Stomach smooth muscle (tissue), 2 donors: Measurements from ENCODE around the gene CAVIN4.

ENCODE experiments used
- H3K27ac ChIP-seq: one replicate; pipeline ENCODE4 v1.7.0; 2013; ENCODE audit warnings: mild to moderate bottlenecking, low read length, inconsistent platforms
- H3K27me3 ChIP-seq, 2 donors: one replicate each; pipeline ENCODE4 v1.7.0; 2013; ENCODE audit warnings: low read length in 2 of 2; ENCODE audit not compliant: insufficient read depth in 2 of 2, control insufficient read depth in 1 of 2
- H3K36me3 ChIP-seq, 2 donors: one replicate each; pipeline ENCODE4 v1.7.0; 2013; ENCODE audit warnings: low read length in 2 of 2; ENCODE audit not compliant: control insufficient read depth in 2 of 2, insufficient read depth in 2 of 2
- H3K4me1 ChIP-seq: one replicate; pipeline ENCODE4 v1.7.0; 2013; ENCODE audit warnings: low read length; ENCODE audit not compliant: control insufficient read depth, insufficient read depth
- H3K4me3 ChIP-seq, 2 donors: one replicate each; pipeline ENCODE4 v1.7.0; 2013; ENCODE audit warnings: low read length in 2 of 2
- H3K9ac ChIP-seq, 2 donors: one replicate each; pipeline ENCODE4 v1.7.0; 2013; ENCODE audit warnings: low read length in 2 of 2, mild to moderate bottlenecking in 1 of 2
- H3K9me3 ChIP-seq, 2 donors: one replicate each; pipeline ENCODE4 v1.7.0; 2013; ENCODE audit warnings: low read length in 2 of 2; ENCODE audit not compliant: control insufficient read depth in 2 of 2
- donor health status: healthy.
- donor health status: Pancreatic carcinoma.

CAVIN4 gene

GRCh38 chr9:100575765-100576386, 2.0 kb upstream of the CAVIN4 start:
- Histone ChIP-seq H3K27ac (no peak overlapping the region), H3K4me3 (no peak overlapping the region), H3K36me3 (no peaks in the 10 kb centered on the region), H3K4me1 (no peaks in the 10 kb centered on the region), H3K9me3 (no peaks in the 10 kb centered on the region), H3K9ac (no peak overlapping the region), H3K27me3 (no peaks in the 10 kb centered on the region)

- H3K9me3 ChIP-seq = no peaks in the 10 kb centered on the region
- H3K36me3 ChIP-seq = no peaks in the 10 kb centered on the region
- no peaks in the 10 kb centered on the region for H3K27me3 ChIP-seq
- no peak overlapping the region for H3K4me3 ChIP-seq
- no peak overlapping the region for H3K27ac ChIP-seq
- H3K9ac ChIP-seq = no peak overlapping the region
- H3K4me1 ChIP-seq = no peaks in the 10 kb centered on the region
Measured at GRCh38 chr9:100578610-100579009, 731 bp downstream of the CAVIN4 start.

GRCh38 chr9:100579665-100580064, 1.8 kb downstream of the CAVIN4 start:
- no peaks in the 10 kb centered on the region for H3K36me3 ChIP-seq
- no peaks in the 10 kb centered on the region for H3K27me3 ChIP-seq
- H3K9ac ChIP-seq = no peak overlapping the region
- H3K4me3 ChIP-seq = no peak overlapping the region
- no peaks in the 10 kb centered on the region for H3K4me1 ChIP-seq
- H3K9me3 ChIP-seq = no peaks in the 10 kb centered on the region
- H3K27ac ChIP-seq = no peak overlapping the region

- H3K4me3 ChIP-seq = no peak overlapping the region
- H3K9ac ChIP-seq = no peak overlapping the region
- no peak overlapping the region for H3K27ac ChIP-seq
Measured at GRCh38 chr9:100580257-100580656, 2.4 kb downstream of the CAVIN4 start.

GRCh38 chr9:100581081-100581480, 3.2 kb downstream of the CAVIN4 start:
- no peaks in the 10 kb centered on the region for H3K9me3 ChIP-seq
- H3K27me3 ChIP-seq = no peaks in the 10 kb centered on the region
- H3K4me1 ChIP-seq = no peaks in the 10 kb centered on the region
- H3K9ac ChIP-seq = no peak overlapping the region
- H3K36me3 ChIP-seq = no peaks in the 10 kb centered on the region
- H3K4me3 ChIP-seq = no peak overlapping the region
- H3K27ac ChIP-seq = no peak overlapping the region

More at GRCh38 chr9:100580257-100580656, 2.4 kb downstream of the CAVIN4 start:
- Histone ChIP-seq H3K27me3 (no peaks in the 10 kb centered on the region), H3K4me1 (no peaks in the 10 kb centered on the region), H3K36me3 (no peaks in the 10 kb centered on the region), H3K9me3 (no peaks in the 10 kb centered on the region)

- Histone ChIP-seq H3K36me3 (no peaks in the 10 kb centered on the region), H3K4me3 (no peak overlapping the region), H3K9ac (no peak overlapping the region), H3K27me3 (no peaks in the 10 kb centered on the region), H3K27ac (no peak overlapping the region), H3K4me1 (no peaks in the 10 kb centered on the region), H3K9me3 (no peaks in the 10 kb centered on the region)
Measured at GRCh38 chr9:100581661-100582060, 3.8 kb downstream of the CAVIN4 start.

GRCh38 chr9:100583014-100583802, 5.3 kb downstream of the CAVIN4 start:
- no peak overlapping the region for H3K4me3 ChIP-seq
- H3K9me3 ChIP-seq = no peaks in the 10 kb centered on the region
- H3K27me3 ChIP-seq = no peaks in the 10 kb centered on the region
- H3K27ac ChIP-seq = no peak overlapping the region
- H3K9ac ChIP-seq = no peak overlapping the region
- no peaks in the 10 kb centered on the region for H3K4me1 ChIP-seq
- no peaks in the 10 kb centered on the region for H3K36me3 ChIP-seq

- Histone ChIP-seq H3K36me3 (no peaks in the 10 kb centered on the region), H3K4me1 (no peaks in the 10 kb centered on the region), H3K4me3 (no peak overlapping the region), H3K9ac (no peak overlapping the region), H3K27me3 (no peaks in the 10 kb centered on the region), H3K27ac (no peak overlapping the region), H3K9me3 (no peaks in the 10 kb centered on the region)
Measured at GRCh38 chr9:100584951-100585350, 7.1 kb downstream of the CAVIN4 start.

GRCh38 chr9:100586093-100586492, 8.2 kb downstream of the CAVIN4 start:
- no peaks in the 10 kb centered on the region for H3K4me1 ChIP-seq
- H3K9ac ChIP-seq = no peak overlapping the region
- no peaks in the 10 kb centered on the region for H3K9me3 ChIP-seq
- H3K4me3 ChIP-seq = no peak overlapping the region
- H3K27me3 ChIP-seq = no peaks in the 10 kb centered on the region
- H3K36me3 ChIP-seq = no peaks in the 10 kb centered on the region
- no peak overlapping the region for H3K27ac ChIP-seq

- H3K27ac ChIP-seq = no peak overlapping the region
Measured at GRCh38 chr9:100587375-100587774, 9.5 kb downstream of the CAVIN4 start.

GRCh38 chr9:100589582-100589981, 11.7 kb downstream of the CAVIN4 start:
- H3K4me1 ChIP-seq = no peaks in the 10 kb centered on the region
- no peaks in the 10 kb centered on the region for H3K36me3 ChIP-seq
- no peak overlapping the region for H3K4me3 ChIP-seq
- no peak overlapping the region for H3K9ac ChIP-seq
- no peaks in the 10 kb centered on the region for H3K27me3 ChIP-seq
- H3K9me3 ChIP-seq = no peaks in the 10 kb centered on the region
- H3K27ac ChIP-seq = no peak overlapping the region

More at GRCh38 chr9:100587375-100587774, 9.5 kb downstream of the CAVIN4 start:
- Histone ChIP-seq H3K4me3 (no peak overlapping the region), H3K27me3 (no peaks in the 10 kb centered on the region), H3K9ac (no peak overlapping the region), H3K36me3 (no peaks in the 10 kb centered on the region), H3K9me3 (no peaks in the 10 kb centered on the region), H3K4me1 (no peaks in the 10 kb centered on the region)
